HG03558 (cell line): ENCODE measurements around the gene THBD.

Source experiments
- ATAC-seq: cut with Tn5 transposase; IDR thresholded peaks from one replicate; pipeline ENCODE4 v1.9.1; 2021; ENCODE audit warnings: moderate number of reproducible peaks; ENCODE audit not compliant: unreplicated experiment; ENCODE audit errors: extremely low read depth

The THBD gene

DNA sequence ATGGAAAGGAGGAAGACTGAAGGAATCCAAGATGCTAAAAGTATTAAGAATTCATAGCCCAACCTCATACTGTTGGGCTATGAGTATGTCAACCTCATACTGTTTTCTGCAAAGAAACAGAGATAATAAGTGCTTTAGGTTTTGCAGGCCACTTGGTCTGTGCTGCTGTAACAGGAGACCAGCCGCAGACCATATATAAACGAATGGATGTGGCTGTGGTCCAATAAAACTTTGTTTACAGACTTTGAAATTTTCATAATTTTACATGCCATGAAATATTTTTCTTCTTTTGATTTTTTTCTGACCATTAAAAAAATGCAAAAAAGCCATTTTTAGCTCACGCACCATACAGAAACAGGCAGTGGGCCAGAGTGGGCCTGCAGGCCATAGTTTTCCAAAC, 13.7 kb upstream of the THBD start:
- no peak for ATAC-seq

DNA sequence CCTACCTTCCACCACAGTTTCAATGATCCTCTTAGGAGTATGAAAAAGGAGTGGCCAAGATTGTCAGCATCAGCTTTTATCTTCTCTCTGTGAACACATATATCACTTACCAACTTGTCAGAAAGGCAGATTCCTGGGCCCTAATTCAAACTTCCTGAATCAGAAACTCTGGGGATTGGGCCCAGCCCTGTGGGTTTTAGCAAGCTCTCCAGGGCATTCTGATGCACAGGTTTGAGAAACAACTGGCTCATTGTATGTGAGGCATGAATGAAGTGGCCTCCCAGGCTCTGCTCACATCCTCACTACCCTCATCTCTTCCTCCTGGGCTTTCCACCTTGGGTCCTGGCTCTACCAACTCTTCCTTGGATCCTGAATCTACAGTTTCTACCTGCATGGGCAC, 13.2 kb upstream of the THBD start:
- ATAC-seq = no peak

DNA sequence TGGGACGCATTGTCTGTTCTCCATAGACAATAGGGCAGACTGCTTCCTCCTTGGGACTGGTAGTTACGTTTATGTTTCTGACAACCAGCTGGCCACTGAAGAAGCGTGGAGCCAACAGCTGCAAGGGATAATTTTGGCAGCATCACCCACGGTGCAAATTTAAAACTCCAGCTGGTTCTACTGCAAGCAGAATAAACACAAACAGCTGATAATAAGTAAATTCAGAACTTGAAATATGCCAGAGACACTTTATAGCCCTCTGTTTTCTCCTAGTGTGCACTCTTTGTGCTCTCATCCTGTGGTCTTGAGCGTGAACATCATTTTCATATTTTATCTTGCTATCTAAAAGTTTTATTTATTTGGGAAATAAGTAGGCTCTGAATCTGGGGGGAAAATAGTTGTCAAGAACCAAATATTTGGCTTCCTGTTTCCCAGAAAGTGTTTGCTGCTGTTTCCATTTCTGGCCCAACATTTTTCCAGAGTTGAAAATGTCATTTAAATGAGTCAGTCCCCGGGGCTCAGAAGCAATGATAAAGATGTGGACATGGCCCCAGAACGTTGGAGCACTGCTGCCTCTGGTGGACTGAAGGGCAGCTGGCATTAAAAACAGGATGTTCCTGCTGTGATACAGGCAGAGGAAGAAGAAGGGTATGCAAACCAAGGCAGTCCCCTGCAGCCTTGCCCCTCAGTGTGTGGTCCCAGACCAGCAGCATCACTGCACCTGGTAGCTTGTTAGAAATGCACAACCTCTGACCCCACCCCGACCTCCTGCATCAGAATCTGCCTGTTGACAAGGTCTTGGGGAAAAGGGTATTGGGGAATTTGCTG, 12.5 kb upstream of the THBD start:
- ATAC-seq = no peak

DNA sequence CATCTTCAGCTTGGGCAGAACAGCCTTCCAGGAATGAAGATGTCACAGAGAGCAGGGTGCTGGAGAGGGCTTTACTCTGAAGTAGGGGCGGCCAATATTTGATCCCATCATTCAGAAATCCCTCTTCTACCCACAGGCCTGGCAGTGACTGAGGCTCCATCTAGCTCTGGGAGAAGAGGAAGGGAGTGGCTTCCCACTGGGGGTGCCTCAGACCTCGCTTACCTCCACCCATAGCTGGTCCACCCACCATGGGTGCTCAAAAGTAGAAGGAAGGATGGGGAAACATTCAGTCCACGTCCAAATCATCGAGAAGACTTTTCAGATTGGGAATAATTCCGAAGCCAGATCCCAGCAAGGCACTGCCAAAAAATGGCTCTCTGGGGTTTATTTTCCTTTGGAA, 11.8 kb upstream of the THBD start:
- ATAC-seq = no peak

DNA sequence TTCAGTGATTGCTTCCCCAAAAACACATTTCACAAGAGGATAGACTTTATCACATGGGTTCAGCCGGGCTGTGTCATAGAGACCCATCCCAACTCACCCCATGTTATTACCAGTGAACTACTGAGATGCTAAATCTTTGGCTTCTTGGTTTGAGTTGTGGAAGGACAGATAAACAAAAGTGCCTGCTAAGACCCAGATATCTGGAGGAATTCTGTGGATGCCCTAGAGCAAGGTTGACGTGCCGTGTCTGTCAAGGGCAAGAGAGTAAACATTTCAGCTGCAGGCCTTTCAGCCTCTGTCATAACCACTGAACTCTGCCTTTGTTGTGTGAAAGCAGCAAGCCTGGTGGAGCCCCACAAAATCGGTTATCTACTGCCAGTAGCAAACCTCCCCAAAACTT, 11.2 kb upstream of the THBD start:
- no peak for ATAC-seq

DNA sequence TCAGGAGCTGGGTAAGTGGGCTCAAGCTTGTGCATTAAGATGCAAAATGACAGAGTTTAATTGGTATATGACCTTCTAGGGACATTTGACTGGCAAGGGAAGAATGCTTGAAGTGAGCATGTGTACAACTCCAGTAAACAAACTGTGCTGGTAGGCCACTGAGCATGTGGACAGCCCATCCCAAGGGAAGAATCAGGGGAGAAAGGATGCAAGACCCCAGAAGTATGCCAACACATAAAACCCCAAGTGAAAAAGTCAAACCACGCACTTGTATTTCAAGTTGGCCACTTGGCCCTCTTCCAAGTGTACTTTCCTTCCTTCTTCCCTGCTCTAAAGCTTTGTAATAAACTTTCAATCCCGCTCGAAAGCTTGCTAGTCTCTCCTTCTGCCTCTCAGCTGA, 10.4 kb upstream of the THBD start:
- no peak for ATAC-seq

DNA sequence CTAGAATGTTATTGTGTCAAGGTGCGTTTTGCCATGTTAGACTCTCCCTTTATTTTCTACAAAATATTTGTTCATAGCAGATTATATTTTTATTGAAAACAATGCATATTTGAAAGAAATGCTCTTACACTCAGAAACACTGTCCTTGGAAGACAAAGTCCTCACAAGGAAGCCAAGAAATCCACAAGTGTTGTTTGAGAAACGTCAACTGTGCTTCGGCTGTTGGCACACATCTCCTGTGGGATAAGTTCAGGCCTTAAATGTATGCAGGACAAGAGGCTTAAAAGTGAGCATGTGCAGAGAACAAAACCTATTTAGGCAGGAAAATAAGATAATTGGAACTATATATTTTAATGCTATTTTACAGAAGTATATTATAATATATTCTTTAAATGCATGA, 9.5 kb upstream of the THBD start:
- no peak for ATAC-seq

DNA sequence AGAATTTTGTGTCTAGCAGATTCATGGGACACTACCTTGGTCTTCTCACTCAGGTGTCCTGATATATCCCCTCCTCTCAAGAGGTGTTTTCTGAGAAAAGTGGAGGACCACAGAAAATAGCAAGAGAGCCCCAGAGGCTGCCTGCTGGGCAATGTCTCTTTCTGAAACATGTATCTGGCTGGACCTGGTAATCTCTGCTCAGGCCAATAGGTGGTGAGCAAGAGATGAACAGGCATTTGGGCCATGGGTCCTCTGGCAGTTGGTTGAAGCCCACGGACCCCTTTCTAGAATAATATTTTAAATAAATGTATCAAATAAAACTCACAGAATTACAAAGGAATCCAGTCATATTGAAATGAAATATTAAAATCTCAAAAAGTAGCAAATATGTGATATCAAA, 8.8 kb upstream of the THBD start:
- ATAC-seq = no peak

DNA sequence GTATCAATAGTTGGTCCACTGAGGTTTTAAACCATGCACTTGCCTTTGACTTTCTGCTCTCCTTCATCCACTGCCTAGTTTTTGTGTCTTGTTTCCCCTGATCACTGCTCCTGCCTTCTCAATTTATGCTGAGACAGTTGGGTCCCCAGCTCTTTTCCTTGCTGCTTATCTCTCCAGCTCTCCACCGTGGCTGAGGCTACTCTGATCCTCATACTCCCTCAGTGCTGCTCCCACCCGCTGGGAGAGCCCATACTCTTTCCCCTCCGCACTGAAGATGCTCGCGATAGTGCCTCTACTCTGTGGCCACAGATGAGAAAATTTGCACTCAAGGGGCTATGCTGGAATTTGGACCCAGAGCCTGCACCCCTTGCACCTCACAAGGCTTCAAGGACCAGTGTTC, 3.4 kb upstream of the THBD start:
- ATAC-seq = no peak

DNA sequence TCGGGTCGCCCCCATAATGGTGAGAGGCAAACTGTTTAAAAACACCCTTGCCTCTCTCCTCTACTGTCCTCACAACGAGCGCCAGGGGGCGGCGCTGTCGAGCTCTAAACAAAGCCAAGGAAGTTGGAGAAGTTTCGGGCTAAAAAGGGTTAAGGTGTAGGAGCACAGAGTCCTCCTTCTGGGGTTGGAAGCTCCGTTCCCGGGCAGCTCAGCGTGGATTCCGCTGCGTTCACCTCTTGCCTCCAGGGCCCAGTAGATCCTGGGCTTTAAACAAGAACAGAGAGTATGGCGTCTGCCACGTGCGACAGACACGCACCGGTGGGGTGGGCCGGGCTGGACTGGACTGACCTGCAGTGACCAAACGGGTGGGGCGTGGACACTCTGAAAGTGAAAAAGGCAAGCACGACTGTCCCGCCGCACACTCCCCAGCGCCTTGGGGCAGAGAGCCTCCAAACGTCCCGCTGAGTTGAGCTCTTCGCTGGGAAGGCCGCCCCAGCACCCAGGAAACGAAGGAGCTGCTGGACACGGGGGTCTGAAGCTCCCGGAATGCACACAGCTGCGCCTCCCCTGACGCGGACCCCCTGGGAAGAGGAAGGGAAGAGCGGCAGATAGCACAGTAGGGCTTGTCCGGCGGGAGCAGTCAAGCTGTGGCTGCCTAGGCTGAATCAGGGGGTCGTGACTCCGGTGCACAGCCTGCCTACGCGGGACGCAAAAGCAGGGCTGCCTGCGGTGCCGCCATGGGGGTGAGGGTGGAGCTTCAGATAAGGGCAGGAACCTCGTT, 1.6 kb upstream of the THBD start:
- no peak for ATAC-seq

DNA sequence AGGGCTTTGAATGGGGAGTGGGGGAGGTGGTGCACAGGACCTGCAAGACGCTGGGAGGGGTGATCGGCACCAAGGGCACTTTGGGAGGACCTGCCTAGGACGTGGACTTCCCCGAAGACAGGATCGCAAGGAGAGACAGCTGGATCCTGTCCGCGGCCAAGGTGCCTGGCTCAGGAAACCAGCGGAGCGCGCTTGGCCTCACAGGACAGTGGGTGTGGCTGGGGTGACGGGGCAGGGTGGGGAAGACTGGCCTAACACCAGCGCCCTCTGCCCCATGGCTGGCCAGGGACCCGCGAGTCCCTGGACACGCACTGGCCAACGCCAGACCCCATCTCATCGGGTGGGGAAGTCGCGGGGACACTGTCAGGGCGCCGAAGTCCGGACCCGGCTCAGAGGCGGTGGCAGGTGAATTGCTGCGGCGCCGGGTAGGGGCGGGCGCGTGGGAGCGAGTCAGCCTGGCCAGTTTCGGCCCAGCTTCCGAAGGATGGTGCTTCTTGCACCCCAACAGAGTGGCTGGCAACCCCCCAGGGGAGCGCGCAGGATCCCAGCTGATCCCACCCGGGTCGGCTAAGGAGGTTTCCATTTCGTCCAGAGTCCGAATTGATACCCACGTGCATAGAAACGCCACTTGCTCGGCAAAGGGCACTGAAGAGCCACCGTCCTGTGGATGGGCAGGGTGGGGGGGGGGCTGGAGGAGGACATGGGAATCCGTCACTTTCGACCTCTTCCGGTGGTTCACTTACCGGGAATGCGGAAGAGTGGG, 785 bp upstream of the THBD start:
- ATAC-seq = no peak

DNA sequence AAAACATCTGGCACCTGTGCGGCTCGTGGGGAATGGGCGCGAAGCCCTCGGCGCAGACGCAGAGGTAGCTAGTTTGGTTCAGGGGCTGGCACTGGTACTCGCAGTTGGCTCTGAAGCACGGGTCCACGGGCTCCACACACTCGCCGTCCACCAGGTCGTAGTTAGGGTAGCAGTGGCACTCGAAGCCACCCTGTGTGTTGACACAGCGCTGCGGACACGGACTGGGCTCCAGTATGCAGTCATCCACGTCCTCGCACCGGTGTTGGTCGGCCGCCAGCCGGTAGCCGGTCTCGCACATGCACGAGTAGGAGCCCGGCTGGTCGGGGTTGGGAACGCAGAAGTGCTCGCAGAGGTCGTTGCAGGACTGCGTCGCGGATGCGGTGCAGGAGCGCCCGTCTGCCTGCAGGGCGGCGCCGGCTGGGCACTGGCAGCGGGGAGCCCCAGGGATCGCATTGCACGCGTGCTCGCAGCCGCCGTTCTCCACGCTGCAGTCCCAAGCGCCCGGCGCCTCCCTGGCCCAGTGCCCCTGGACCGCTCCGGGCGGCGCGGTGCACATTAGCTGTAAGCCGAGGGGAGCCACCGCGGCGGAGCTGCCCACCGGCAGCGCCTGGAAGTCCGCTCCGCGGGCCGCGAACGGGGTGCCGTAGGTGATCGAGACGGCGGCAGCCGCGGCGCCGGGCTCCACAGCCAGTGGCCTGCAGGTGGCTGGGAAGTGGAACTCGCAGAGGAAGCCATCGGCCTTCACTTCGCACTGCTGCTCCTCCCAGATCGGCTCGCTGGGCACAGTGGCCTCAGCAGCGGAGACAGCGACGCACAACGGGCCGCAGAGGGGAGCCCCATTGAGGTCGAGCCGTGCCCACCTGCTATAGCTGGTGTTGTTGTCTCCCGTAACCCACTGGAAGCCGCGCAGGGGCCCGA, 930 bp downstream of the THBD start:
- ATAC-seq = no peak

DNA sequence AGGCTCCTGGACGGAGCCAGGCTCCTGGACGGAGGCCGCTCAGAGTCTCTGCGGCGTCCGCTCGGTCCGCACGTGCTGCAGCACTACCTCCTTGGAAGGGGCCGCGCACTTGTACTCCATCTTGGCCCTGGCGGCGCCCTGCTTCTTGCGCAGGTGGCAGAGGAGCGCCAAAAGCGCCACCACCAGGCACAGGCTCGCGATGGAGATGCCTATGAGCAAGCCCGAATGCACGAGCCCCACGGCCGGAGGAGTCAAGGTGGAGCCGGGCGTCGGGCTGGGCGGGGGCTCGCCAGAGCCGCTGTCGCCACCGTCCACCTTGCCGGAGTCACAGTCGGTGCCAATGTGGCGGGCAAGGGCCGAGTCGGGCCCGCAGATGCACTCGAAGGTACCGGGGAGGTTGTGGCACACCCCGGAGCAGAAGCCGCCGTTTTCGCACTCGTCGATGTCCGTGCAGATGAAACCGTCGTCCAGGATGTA, 1.7 kb downstream of the THBD start:
- no peak for ATAC-seq

DNA sequence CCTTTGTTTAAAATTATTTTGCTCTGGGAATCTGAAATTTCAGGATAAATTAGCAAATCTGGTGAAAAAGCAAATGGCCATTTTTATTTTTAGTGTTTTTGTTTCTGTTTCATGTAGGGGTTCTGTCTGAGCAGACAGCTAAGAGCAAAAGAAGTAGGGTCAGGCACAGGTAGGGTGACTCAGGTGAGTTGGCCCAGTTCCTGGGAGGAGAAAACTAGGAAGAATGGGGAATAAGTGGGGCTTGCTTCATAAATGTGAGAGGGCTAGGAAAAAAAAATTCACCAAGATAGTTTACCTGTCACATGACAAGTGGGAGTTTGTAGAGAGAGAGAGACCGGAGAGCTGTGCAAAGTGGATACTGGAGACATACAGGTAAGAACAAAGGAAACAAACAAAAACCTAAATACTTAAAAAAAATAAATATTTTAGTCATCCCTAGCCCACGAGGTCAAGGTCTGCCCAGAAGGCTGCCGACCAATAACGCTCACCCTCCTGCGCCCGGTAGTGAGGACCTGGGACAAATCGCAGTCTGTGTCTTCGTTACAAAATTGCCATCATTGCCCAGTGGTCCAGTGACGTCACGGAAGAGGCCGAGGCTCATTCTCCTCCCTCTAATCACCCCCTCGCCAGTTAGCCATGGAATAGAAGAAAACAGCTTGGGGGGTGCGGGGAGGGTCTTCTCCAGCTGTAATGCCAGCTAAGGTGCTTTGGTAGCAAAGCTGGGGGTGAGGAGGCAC, 2.3 kb downstream of the THBD start:
- ATAC-seq = no peak

DNA sequence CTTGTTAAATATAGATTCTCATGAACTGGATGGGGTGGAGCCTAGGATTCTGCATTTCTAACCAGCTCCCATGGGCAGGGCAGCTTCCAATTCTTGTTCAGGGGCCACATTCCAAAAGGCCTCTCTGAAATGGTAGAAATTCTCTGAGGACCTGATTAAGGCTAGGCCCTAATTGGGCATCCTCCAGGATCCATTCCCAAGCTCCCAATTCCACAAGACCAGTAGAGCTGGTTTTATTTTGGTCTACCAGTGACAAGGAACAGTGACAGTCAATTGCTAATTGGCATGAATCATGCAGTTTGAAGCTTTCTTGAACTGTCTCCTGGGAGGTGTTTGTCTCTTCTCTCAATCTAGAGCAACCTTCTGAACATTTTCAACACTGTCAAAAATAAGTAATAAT, 3.0 kb downstream of the THBD start:
- ATAC-seq = no peak

DNA sequence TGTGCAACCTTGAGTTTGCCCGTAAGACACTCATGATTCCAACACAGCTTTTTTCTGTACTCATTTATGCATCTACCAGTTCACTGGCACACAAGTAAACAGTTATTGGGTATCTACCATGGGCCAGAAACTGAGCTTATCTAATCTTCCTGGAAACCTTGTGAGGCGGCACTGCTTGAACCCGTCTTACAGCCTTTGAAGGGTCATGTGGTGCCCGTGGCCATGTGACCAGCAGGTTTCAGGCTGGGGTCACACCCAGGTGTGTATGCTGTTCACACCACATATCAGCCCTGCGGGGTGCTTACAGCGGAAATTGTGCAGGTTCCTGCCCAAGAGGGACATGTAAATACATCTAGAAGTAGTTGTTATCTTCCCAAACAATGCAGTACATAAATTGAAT, 6.1 kb downstream of the THBD start:
- ATAC-seq = no peak

DNA sequence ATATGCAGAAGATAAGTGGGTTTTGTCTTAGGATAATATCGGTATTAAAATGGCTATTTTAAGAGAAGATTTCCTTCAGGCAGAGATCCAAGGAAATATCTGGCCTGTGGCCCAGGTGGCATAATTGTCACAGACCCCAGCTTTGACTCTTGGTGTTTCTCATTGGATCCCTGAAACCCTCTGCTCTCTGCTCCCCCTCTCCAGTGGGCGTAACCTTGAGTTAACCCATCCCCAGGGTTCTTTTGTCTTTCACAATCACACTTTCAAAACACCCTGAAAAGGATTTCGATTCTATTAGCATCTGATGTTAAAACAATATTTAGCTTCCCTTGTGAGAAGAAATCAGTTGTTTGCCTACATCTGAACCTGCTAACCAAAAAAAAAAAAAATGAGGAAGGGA, 7.2 kb downstream of the THBD start:
- no peak for ATAC-seq

DNA sequence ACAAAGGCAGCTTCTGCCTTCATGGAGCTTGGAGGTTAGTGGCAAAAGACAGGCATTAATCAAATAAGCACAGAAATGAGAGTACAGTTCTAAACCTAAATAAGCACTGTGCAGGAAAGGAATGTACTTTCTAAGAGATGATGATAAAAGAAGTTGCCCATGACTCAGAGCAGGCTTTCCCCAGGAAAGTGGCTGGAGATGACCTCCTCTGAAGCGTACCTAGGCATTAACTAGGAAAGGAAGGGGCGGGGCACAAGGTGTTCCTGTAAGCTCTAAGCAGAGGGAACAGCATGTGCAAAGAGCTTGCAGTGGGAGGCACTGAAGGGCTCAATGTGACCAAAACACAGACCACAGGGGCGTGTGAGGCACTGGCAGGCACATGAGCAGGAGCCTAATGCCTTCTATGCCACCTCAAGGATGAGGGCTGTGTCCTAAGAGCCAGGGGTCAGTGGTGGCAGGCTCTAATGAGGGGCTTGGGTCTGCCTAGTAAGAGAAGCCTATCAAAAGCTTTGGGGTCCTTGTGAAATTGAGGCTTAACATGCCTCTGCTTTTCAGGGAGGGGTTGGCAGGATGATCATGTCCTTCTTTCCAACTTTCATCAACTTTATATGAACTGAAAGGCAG, 9.5 kb downstream of the THBD start:
- ATAC-seq = no peak
